Naive thymus-derived CD4-positive, alpha-beta T cell (primary cell): ENCODE data around the gene KIF13A. TPM values are rescaled to one million over a fixed set of nuclear protein-coding genes. Genes with fewer than 3 reads are reported as not detected.

Experiments
- ATAC-seq: fragments of 150-1000 bp; cut with Tn5 transposase; 2 replicates; pipeline ENCODE4 v1.10.0; 2021; ENCODE audit warnings: mild to moderate bottlenecking, moderate library complexity
- CTCF ChIA-PET: fragments of 350-600 bp; sonication (Branson Sonifier 250); formaldehyde crosslinking; loops from one replicate; lab custom pipeline; 2021; ENCODE audit warnings: antibody characterized with exemption; lab: Charles Lee
- POLR2A ChIA-PET: fragments of 350-600 bp; sonication (Branson Sonifier 250); formaldehyde crosslinking; loops from one replicate; lab custom pipeline; 2021; ENCODE audit warnings: antibody characterized with exemption, inconsistent platforms; lab: Charles Lee
- DNase-seq, 9 donors: peaks; one replicate each; pipeline versions ENCODE4 v3.0.0 to v3.0.0-alpha.2; 2020 to 2022; ENCODE audit warnings: mixed read lengths in 1 of 9
- H3K27ac ChIP-seq: one replicate; pipeline ENCODE4 v1.7.0; 2013; ENCODE audit warnings: mild to moderate bottlenecking, low read depth, low read length, moderate library complexity
- H3K27me3 ChIP-seq, 2 donors: one replicate each; pipeline ENCODE4 v1.7.0; 2013; ENCODE audit warnings: low read length in 2 of 2, mild to moderate bottlenecking in 2 of 2, moderate library complexity in 2 of 2; ENCODE audit not compliant: control insufficient read depth in 2 of 2, insufficient read depth in 2 of 2
- H3K36me3 ChIP-seq, 3 experiments: 1 replicate in 2 of 3; 2 replicates in 1 of 3; pipeline ENCODE4 v1.7.0; 2013; ENCODE audit warnings: low read length in 3 of 3, mild to moderate bottlenecking in 3 of 3, moderate library complexity in 1 of 3; ENCODE audit not compliant: insufficient read depth in 3 of 3, control insufficient read depth in 2 of 3
- H3K4me1 ChIP-seq, 2 donors: one replicate each; pipeline ENCODE4 v1.7.0; 2013; ENCODE audit warnings: low read length in 2 of 2, mild to moderate bottlenecking in 2 of 2, moderate library complexity in 1 of 2; ENCODE audit not compliant: control insufficient read depth in 2 of 2, insufficient read depth in 2 of 2
- H3K4me3 ChIP-seq: 2 replicates; pipeline ENCODE4 v1.7.0; 2013; ENCODE audit warnings: mild to moderate bottlenecking, low read length
- H3K9me3 ChIP-seq, 3 experiments: 1 replicate in 2 of 3; 2 replicates in 1 of 3; pipeline ENCODE4 v1.7.0; 2013; ENCODE audit warnings: low read length in 3 of 3; ENCODE audit not compliant: control insufficient read depth in 2 of 3
- H3K27ac Mint-ChIP-seq, 9 donors: one replicate each; pipeline ENCODE4 v1.8.0; 2020 to 2022; ENCODE audit warnings: mixed read lengths in 9 of 9, mild to moderate bottlenecking in 8 of 9, moderate library complexity in 5 of 9, inconsistent platforms in 2 of 9
- H3K27me3 Mint-ChIP-seq, 5 donors: one replicate each; pipeline ENCODE4 v1.8.0; 2021 to 2022; ENCODE audit warnings: mixed read lengths in 5 of 5, mild to moderate bottlenecking in 1 of 5
- H3K36me3 Mint-ChIP-seq, 5 donors: one replicate each; pipeline ENCODE4 v1.8.0; 2020 to 2022; ENCODE audit warnings: mixed read lengths in 5 of 5, mild to moderate bottlenecking in 3 of 5, inconsistent platforms in 1 of 5
- H3K4me1 Mint-ChIP-seq, 7 donors: one replicate each; pipeline ENCODE4 v1.8.0; 2020 to 2022; ENCODE audit warnings: mixed read lengths in 7 of 7, mild to moderate bottlenecking in 3 of 7, inconsistent platforms in 1 of 7
- H3K4me3 Mint-ChIP-seq, 10 donors: one replicate each; pipeline ENCODE4 v1.8.0; 2020 to 2022; ENCODE audit warnings: mild to moderate bottlenecking in 10 of 10, mixed read lengths in 10 of 10, moderate library complexity in 6 of 10, inconsistent platforms in 2 of 10
- H3K9me3 Mint-ChIP-seq, 11 donors: one replicate each; pipeline ENCODE4 v1.8.0; 2020 to 2022; ENCODE audit warnings: mixed read lengths in 11 of 11, mild to moderate bottlenecking in 4 of 11, inconsistent platforms in 1 of 11, moderate library complexity in 1 of 11
- intact Hi-C, 2 donors: fragments of 100-400 bp; cut with micrococcal nuclease; formaldehyde crosslinking; loops; one replicate each; pipeline ENCODE4 v1.15.1; 2023
- polyA plus RNA-seq, 2 donors: library from polyadenylated mRNA; unstranded; fragments of 300-500 nt; fragmentation: Illumina TruSeq; gene quantifications; one replicate each; pipeline ENCODE4 v1.2.3, GENCODE V29; 2021
- total RNA-seq, 6 experiments: library from RNA in 5 of 6; stranded (reverse) in 5 of 6; gene quantifications; 1 replicate in 5 of 6; 2 replicates in 1 of 6; pipeline ENCODE4 v1.2.3 and lab custom pipeline; 2021 to 2026

KIF13A gene
- total and polyA plus RNA-seq, 7 experiments from 2014 or later = 0.05 to 21.0 (median 0.97) TPM; not detected in 2

DNA sequence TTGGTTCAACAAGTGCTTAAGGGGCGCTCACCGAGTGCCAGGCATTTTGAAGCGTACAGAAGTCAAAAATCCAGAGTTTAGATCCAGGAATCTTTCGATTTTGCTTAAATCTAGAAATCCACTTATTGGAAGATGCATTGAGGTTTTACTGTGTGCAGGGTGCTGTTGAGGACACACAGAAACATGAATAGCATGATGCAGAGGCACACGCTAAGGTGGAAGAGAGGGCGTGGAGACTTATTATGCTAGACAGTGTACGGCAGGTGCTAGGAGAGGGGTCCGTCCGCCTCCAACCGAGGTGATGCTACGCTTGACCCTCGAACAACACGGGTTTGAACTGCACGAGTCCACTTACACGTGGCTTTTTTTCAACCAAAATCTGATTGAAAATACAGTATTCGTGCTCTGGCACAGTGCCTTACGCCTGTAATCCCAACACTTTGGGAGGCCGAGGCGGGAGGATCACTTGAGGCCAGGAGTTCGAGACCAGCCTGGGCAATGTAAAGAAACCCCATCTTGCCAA lies 1.0 kb upstream of the KIF13A start:
- POLR2A ChIA-PET = no interaction called here
- no peaks in the 10 kb centered on the region for H3K36me3 ChIP-seq
- Mint-ChIP-seq H3K4me1 (peaks cover 5 to 25% (median 12%) of the 10 kb centered on the region in 7 donors), H3K9me3 (peaks cover 0 to 2% (median 0%) of the 10 kb centered on the region in 11 donors), H3K27me3 (peaks cover 37 to 67% (median 50%) of the 10 kb centered on the region in 5 donors), H3K4me3 (peak overlapping the region; percentile 86 to 97 (median 90)), H3K27ac (peak overlapping the region in 2 of 9 donors; percentile 4 to 55), H3K36me3 (no peaks in the 10 kb centered on the region)
- H3K27me3 ChIP-seq = peaks cover 0 to 5% of the 10 kb centered on the region in 2 donors
- no peak for DNase-seq
- no peaks in the 10 kb centered on the region for H3K9me3 ChIP-seq
- no peak for ATAC-seq
- intact Hi-C loops = loop anchor here (1.0 to 10.0 kb wide), 3 partner anchors 136 to 169 kb away; partner anchors contain the start of genes KDM1B (in 1 of the 2), NHLRC1 (in 1 of the 2) and TPMT (in 1 of the 2)
- peaks cover 6 to 7% of the 10 kb centered on the region in 2 donors for H3K4me1 ChIP-seq
- peak overlapping the region; percentile 52 for H3K4me3 ChIP-seq
- no peak overlapping the region for H3K27ac ChIP-seq
- CTCF ChIA-PET = no interaction called here

DNA sequence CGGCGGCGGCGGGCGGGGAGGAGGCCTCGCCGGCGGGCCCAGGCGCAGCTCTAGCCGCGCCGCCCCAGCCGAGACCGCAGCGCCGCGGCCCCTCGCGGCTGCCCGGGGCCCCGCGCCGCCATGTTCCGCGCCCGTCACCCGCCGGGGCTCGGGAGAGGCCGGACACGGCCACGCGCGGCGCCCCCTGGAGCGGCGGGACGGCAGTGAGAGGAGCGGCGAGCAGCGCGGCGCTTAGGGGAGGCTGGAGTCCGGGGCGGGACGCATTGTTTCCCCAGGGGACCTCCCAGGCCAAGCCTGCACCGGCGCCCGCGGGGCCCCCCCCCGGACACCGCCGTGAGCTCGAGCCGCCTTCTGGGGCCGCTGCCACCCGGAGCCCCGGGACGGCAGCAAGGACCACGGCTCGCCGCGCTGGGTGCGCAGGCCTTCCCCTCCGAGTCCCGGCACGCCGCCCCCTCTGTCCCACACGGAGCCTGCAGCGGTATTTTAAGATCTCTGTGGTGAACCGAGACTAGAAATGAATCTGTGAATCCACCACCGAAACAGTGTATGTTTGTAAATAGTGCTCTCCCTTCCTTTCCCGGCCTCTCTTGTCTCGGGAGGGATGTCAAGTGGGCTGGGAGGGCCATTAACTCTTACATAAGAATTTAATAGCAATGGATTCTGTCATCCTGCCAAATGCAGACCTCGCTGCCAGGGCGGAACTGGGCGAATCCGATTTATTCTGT lies 424 bp upstream of the KIF13A start:
- Mint-ChIP-seq H3K27me3 (peaks cover 35 to 67% (median 47%) of the 10 kb centered on the region in 5 donors), H3K9me3 (peaks cover 0 to 2% (median 0%) of the 10 kb centered on the region in 11 donors), H3K27ac (peak overlapping the region in 2 of 9 donors; percentile 4 to 55), H3K4me1 (peaks cover 5 to 25% (median 12%) of the 10 kb centered on the region in 7 donors), H3K36me3 (no peaks in the 10 kb centered on the region), H3K4me3 (peak overlapping the region; percentile 86 to 97 (median 90))
- intact Hi-C loops = loop anchor here (1.0 to 10.0 kb wide), 3 partner anchors 137 to 169 kb away; partner anchors contain the start of genes KDM1B (in 1 of the 2), NHLRC1 (in 1 of the 2) and TPMT (in 1 of the 2)
- H3K27me3 ChIP-seq = peaks cover 0 to 5% of the 10 kb centered on the region in 2 donors
- no peak overlapping the region for H3K27ac ChIP-seq
- H3K4me1 ChIP-seq = peaks cover 6 to 7% of the 10 kb centered on the region in 2 donors
- H3K4me3 ChIP-seq = peak overlapping the region; percentile 52
- CTCF ChIA-PET = no interaction called here
- POLR2A ChIA-PET = no interaction called here
- no peaks in the 10 kb centered on the region for H3K36me3 ChIP-seq
- DNase-seq (peak in 6 of 9 donors; percentile 4 to 53 (median 12)), ATAC-seq (peak; percentile 74)
- no peaks in the 10 kb centered on the region for H3K9me3 ChIP-seq

DNA sequence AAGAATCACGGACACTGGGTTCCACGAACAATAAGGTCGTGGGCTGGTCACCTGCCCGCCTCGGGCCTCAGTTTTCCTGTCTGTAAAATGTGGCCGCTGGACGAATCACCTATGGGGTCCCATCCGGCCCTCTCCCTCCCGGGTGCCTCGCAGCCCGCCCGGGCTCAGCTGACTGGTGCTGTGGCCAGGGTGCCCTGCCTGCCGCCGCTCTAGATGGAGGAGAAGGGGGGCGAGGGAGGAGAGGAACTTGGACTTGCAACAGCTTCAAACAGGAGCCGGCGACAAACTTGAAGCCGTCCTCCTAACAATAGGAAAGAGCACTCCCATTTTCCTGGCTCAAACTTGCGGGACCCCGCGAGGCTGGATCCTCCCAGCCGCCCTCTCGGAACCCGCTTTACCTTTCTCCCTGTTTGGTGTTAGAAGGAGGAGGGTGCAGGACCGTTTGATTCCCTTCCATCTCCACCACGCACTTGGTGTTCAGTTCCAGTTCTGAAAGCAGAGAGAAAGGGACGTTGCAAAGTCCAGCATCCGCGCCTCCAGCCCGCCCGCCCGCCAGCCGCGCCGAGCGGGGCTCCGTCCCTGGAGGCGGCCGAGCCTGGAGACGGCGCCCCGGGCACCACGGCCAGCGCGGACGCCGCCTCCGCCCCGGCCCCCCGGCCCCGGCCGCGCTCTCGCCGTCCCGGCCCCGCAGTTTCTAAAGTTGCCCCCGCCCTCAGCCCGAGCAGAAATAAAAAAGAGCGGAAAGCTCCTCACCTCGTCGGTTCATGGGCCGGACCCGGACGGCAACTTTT lies 584 bp downstream of the KIF13A start:
- no peak overlapping the region for H3K27ac Mint-ChIP-seq
- peak; percentile 48 for ATAC-seq
- CTCF ChIA-PET = no interaction called here

GRCh38 chr6:17985934-17986655 lies 1.3 kb downstream of the KIF13A start:
- Mint-ChIP-seq H3K4me1 (peaks cover 5 to 25% (median 12%) of the 10 kb centered on the region in 7 donors), H3K27ac (no peak overlapping the region), H3K27me3 (peaks cover 28 to 65% (median 38%) of the 10 kb centered on the region in 5 donors), H3K4me3 (peak overlapping the region in 9 of 10 donors; percentile 43 to 78 (median 61)), H3K9me3 (peaks cover 0 to 2% (median 0%) of the 10 kb centered on the region in 11 donors), H3K36me3 (no peaks in the 10 kb centered on the region)
- POLR2A ChIA-PET = no interaction called here
- DNase-seq (no peak), ATAC-seq (no peak)
- Histone ChIP-seq H3K4me3 (no peak overlapping the region), H3K4me1 (peaks cover 6 to 7% of the 10 kb centered on the region in 2 donors), H3K27me3 (peaks cover 0 to 5% of the 10 kb centered on the region in 2 donors), H3K36me3 (no peaks in the 10 kb centered on the region), H3K27ac (no peak overlapping the region), H3K9me3 (no peaks in the 10 kb centered on the region)
- intact Hi-C loops = loop anchor here (5.0 to 10.0 kb wide), 2 partner anchors 139 to 171 kb away; partner anchors contain the start of genes KDM1B (in 1 of the 2), NHLRC1 (in 1 of the 2) and TPMT (in 1 of the 2)
- CTCF ChIA-PET = no interaction called here

More for the DNA sequence above, 584 bp downstream of the KIF13A start:
- Histone ChIP-seq H3K4me1 (peaks cover 6 to 7% of the 10 kb centered on the region in 2 donors), H3K27ac (no peak overlapping the region), H3K36me3 (no peaks in the 10 kb centered on the region), H3K4me3 (no peak overlapping the region), H3K27me3 (peaks cover 0 to 5% of the 10 kb centered on the region in 2 donors), H3K9me3 (no peaks in the 10 kb centered on the region)
- H3K4me3 Mint-ChIP-seq = peak overlapping the region; percentile 55 to 85 (median 76)
- no peaks in the 10 kb centered on the region for H3K36me3 Mint-ChIP-seq
- POLR2A ChIA-PET = no interaction called here
- H3K4me1 Mint-ChIP-seq = peaks cover 5 to 25% (median 12%) of the 10 kb centered on the region in 7 donors
- DNase-seq = peak in 2 of 9 donors; percentile 1 to 12
- H3K9me3 Mint-ChIP-seq = peaks cover 0 to 2% (median 0%) of the 10 kb centered on the region in 11 donors
- intact Hi-C loops = loop anchor here (5.0 to 10.0 kb wide), 2 partner anchors 138 to 170 kb away; partner anchors contain the start of genes KDM1B (in 1 of the 2), NHLRC1 (in 1 of the 2) and TPMT (in 1 of the 2)
- peaks cover 32 to 70% (median 43%) of the 10 kb centered on the region in 5 donors for H3K27me3 Mint-ChIP-seq

- intact Hi-C loops = loop anchor here (5.0 to 10.0 kb wide), 2 partner anchors 140 to 172 kb away; partner anchors contain the start of genes KDM1B (in 1 of the 2), NHLRC1 (in 1 of the 2) and TPMT (in 1 of the 2)
- Histone ChIP-seq H3K36me3 (no peaks in the 10 kb centered on the region), H3K27me3 (peaks cover 0 to 5% of the 10 kb centered on the region in 2 donors), H3K9me3 (no peaks in the 10 kb centered on the region), H3K27ac (no peak overlapping the region), H3K4me3 (no peak overlapping the region), H3K4me1 (peaks cover 6 to 7% of the 10 kb centered on the region in 2 donors)
- no peak overlapping the region for H3K27ac Mint-ChIP-seq
- no peak for DNase-seq
- no peaks in the 10 kb centered on the region for H3K36me3 Mint-ChIP-seq
- ChIA-PET POLR2A (no interaction called here), CTCF (no interaction called here)
- ATAC-seq = no peak
- H3K4me3 Mint-ChIP-seq = no peak overlapping the region
- peaks cover 26 to 63% (median 39%) of the 10 kb centered on the region in 5 donors for H3K27me3 Mint-ChIP-seq
- H3K4me1 Mint-ChIP-seq = peaks cover 5 to 25% (median 12%) of the 10 kb centered on the region in 7 donors
- H3K9me3 Mint-ChIP-seq = peaks cover 0 to 3% (median 0%) of the 10 kb centered on the region in 11 donors
These were observed 2.4 kb downstream of the KIF13A start for GRCh38 chr6:17984812-17985670.
